NCI-H2107 (cell line): ENCODE measurements around the gene POLDIP2.

ENCODE experiments used
- DNase-seq: peaks from one replicate; lab custom pipeline; 2025; lab: John Stamatoyannopoulos, UW

Gene POLDIP2

GRCh38 chr17:28315846-28316705 is 41.3 kb downstream of the POLDIP2 start:
- DNase-seq, result no peak

- DNase-seq, result no peak
Observed at GRCh38 chr17:28313841-28314240, 43.5 kb downstream of the POLDIP2 start.

GRCh38 chr17:28306954-28307401 is 50.3 kb downstream of the POLDIP2 start:
- no peak for DNase-seq

- DNase-seq, result no peak
Observed at GRCh38 chr17:28298449-28298848, 58.9 kb downstream of the POLDIP2 start.
